IPS-18a (cell line): ENCODE results near the gene ALDOA.
"Not testable (repeated sequence)": the region's sequence is repeated elsewhere in the genome, so short reads cannot be mapped to it uniquely, and the experiment has no call there.

Experiments used
- H3K27ac ChIP-seq: one replicate; pipeline ENCODE4 v1.5.1; 2013; ENCODE audit warnings: low read length
- H3K27me3 ChIP-seq: one replicate; pipeline ENCODE4 v1.6.1; 2013; ENCODE audit warnings: mild to moderate bottlenecking, low read length; ENCODE audit not compliant: control insufficient read depth, insufficient read depth
- H3K36me3 ChIP-seq: one replicate; pipeline ENCODE4 v1.6.1; 2013; ENCODE audit warnings: low read depth, low read length; ENCODE audit not compliant: control insufficient read depth
- H3K4me1 ChIP-seq: one replicate; pipeline ENCODE4 v1.6.1; 2013; ENCODE audit warnings: low read depth, low read length; ENCODE audit not compliant: control insufficient read depth
- H3K4me3 ChIP-seq: one replicate; pipeline ENCODE4 v1.5.1; 2013; ENCODE audit warnings: low read length
- H3K9ac ChIP-seq: one replicate; pipeline ENCODE4 v1.6.1; 2013; ENCODE audit warnings: mild to moderate bottlenecking, low read length, moderate library complexity
- H3K9me3 ChIP-seq: one replicate; pipeline ENCODE4 v1.6.1; 2013; ENCODE audit warnings: low read depth, low read length; ENCODE audit not compliant: control insufficient read depth

ALDOA gene

GRCh38 chr16:30065102-30065942 is at the start of gene ALDOA:
Gene ALDOA, plus strand, starts transcription at chr16:30065760. Its CDS starts 1,138 bp downstream, at chr16:30066898.
- H3K9ac ChIP-seq, result peak within 1 kb of the TSS; percentile 85
- H3K4me1 ChIP-seq, result peaks cover 17% of the 10 kb centered on the region
- peaks cover 35% of the 10 kb centered on the region for H3K36me3 ChIP-seq
- peak within 1 kb of the TSS; percentile 83 for H3K27ac ChIP-seq
- H3K4me3 ChIP-seq, result peak within 1 kb of the TSS; percentile 97
- no peaks in the 10 kb centered on the region for H3K27me3 ChIP-seq
- H3K9me3 ChIP-seq, result no peaks in the 10 kb centered on the region

GRCh38 chr16:30016555-30017276 is 48.8 kb upstream of the ALDOA start:
- Histone ChIP-seq H3K9me3 (no peaks in the 10 kb centered on the region), H3K27me3 (peaks cover 7% of the 10 kb centered on the region), H3K9ac (no peak overlapping the region)

GRCh38 chr16:30017277-30017656 is 48.3 kb upstream of the ALDOA start:
- H3K4me3 ChIP-seq, result no peak overlapping the region
- no peak overlapping the region for H3K9ac ChIP-seq
- peaks cover 1% of the 10 kb centered on the region for H3K27me3 ChIP-seq
- no peaks in the 10 kb centered on the region for H3K36me3 ChIP-seq
- H3K4me1 ChIP-seq, result no peaks in the 10 kb centered on the region
- H3K9me3 ChIP-seq, result no peaks in the 10 kb centered on the region
- no peak overlapping the region for H3K27ac ChIP-seq

More at GRCh38 chr16:30016555-30017276, 48.8 kb upstream of the ALDOA start:
- Histone ChIP-seq H3K4me3 (no peak overlapping the region), H3K36me3 (no peaks in the 10 kb centered on the region), H3K27ac (no peak overlapping the region), H3K4me1 (no peaks in the 10 kb centered on the region)

GRCh38 chr16:30017937-30018336 is 47.6 kb upstream of the ALDOA start:
- not testable (repeated sequence) for H3K9me3 ChIP-seq, H3K36me3 ChIP-seq, H3K9ac ChIP-seq, H3K27me3 ChIP-seq, H3K4me3 ChIP-seq, H3K4me1 ChIP-seq, H3K27ac ChIP-seq

- Histone ChIP-seq H3K27me3 (no peaks in the 10 kb centered on the region), H3K36me3 (no peaks in the 10 kb centered on the region)
These were observed 46.8 kb upstream of the ALDOA start for GRCh38 chr16:30018731-30019158.

GRCh38 chr16:30022887-30023286 is 42.7 kb upstream of the ALDOA start, which contains the start of gene C16orf92:
Gene C16orf92, plus strand, starts transcription at chr16:30023198. Its CDS starts 143 bp downstream, at chr16:30023341.
- Histone ChIP-seq H3K9me3 (no peaks in the 10 kb centered on the region), H3K36me3 (no peaks in the 10 kb centered on the region), H3K27ac (no peak within 1 kb of the TSS), H3K27me3 (no peaks in the 10 kb centered on the region), H3K9ac (no peak within 1 kb of the TSS), H3K4me1 (no peaks in the 10 kb centered on the region), H3K4me3 (no peak within 1 kb of the TSS)

More at GRCh38 chr16:30018731-30019158, 46.8 kb upstream of the ALDOA start:
- H3K27ac ChIP-seq, result no peak overlapping the region
- H3K9ac ChIP-seq, result no peak overlapping the region
- no peaks in the 10 kb centered on the region for H3K4me1 ChIP-seq
- H3K4me3 ChIP-seq, result no peak overlapping the region
- no peaks in the 10 kb centered on the region for H3K9me3 ChIP-seq

GRCh38 chr16:30023586-30023985 is 42.0 kb upstream of the ALDOA start:
- Histone ChIP-seq H3K9me3 (no peaks in the 10 kb centered on the region), H3K27me3 (no peaks in the 10 kb centered on the region), H3K4me3 (no peak overlapping the region), H3K9ac (no peak overlapping the region), H3K27ac (no peak overlapping the region), H3K4me1 (no peaks in the 10 kb centered on the region), H3K36me3 (no peaks in the 10 kb centered on the region)

GRCh38 chr16:30024451-30024850 is 41.1 kb upstream of the ALDOA start:
- Histone ChIP-seq H3K27ac (no peak overlapping the region), H3K9me3 (no peaks in the 10 kb centered on the region), H3K9ac (no peak overlapping the region), H3K27me3 (no peaks in the 10 kb centered on the region), H3K36me3 (no peaks in the 10 kb centered on the region), H3K4me3 (no peak overlapping the region), H3K4me1 (no peaks in the 10 kb centered on the region)

GRCh38 chr16:30025156-30025555 is 40.4 kb upstream of the ALDOA start:
- Histone ChIP-seq H3K36me3 (no peaks in the 10 kb centered on the region), H3K27me3 (no peaks in the 10 kb centered on the region), H3K4me1 (no peaks in the 10 kb centered on the region), H3K9ac (no peak overlapping the region), H3K27ac (no peak overlapping the region), H3K4me3 (no peak overlapping the region), H3K9me3 (no peaks in the 10 kb centered on the region)

- Histone ChIP-seq H3K4me3 (no peak overlapping the region), H3K9ac (no peak overlapping the region), H3K36me3 (no peaks in the 10 kb centered on the region), H3K9me3 (no peaks in the 10 kb centered on the region), H3K27me3 (no peaks in the 10 kb centered on the region), H3K4me1 (no peaks in the 10 kb centered on the region), H3K27ac (no peak overlapping the region)
These were observed 40.0 kb upstream of the ALDOA start for GRCh38 chr16:30025574-30025973.

GRCh38 chr16:30026449-30026848 is 39.1 kb upstream of the ALDOA start:
- Histone ChIP-seq H3K27me3 (peaks cover 1% of the 10 kb centered on the region), H3K9ac (no peak overlapping the region), H3K4me1 (peaks cover 1% of the 10 kb centered on the region), H3K4me3 (no peak overlapping the region), H3K27ac (no peak overlapping the region), H3K36me3 (no peaks in the 10 kb centered on the region), H3K9me3 (no peaks in the 10 kb centered on the region)
